Chondrocyte (in vitro differentiated cells): ENCODE measurements around the gene ACOXL. TPM values are rescaled to one million over a fixed set of nuclear protein-coding genes. Genes with fewer than 3 reads are reported as not detected.

Experiments
- DNase-seq: peaks from one replicate; pipeline ENCODE4 v3.0.0; 2021; ENCODE audit warnings: mixed read lengths, low spot score
- H3K27ac Mint-ChIP-seq: one replicate; pipeline ENCODE4 v1.8.0; 2021; ENCODE audit warnings: mild to moderate bottlenecking, moderate library complexity, mixed read lengths; ENCODE audit not compliant: unreplicated experiment
- H3K27me3 Mint-ChIP-seq: 2 replicates; pipeline ENCODE4 v1.8.0; 2021; ENCODE audit warnings: low read depth, mixed read lengths
- H3K36me3 Mint-ChIP-seq: 2 replicates; pipeline ENCODE4 v1.8.0; 2021; ENCODE audit warnings: low read depth, mixed read lengths
- H3K4me1 Mint-ChIP-seq: 2 replicates; pipeline ENCODE4 v1.8.0; 2021; ENCODE audit warnings: low read depth, mild to moderate bottlenecking, mixed read lengths
- H3K4me3 Mint-ChIP-seq: one replicate; pipeline ENCODE4 v1.8.0; 2021; ENCODE audit warnings: mild to moderate bottlenecking, moderate library complexity, mixed read lengths; ENCODE audit not compliant: unreplicated experiment
- H3K9me3 Mint-ChIP-seq: 2 replicates; pipeline ENCODE4 v1.8.0; 2021; ENCODE audit warnings: low read depth, mixed read lengths
- CTCF ChIP-seq: fragments of 200-600 bp; sonication (generic); IDR thresholded peaks from 2 replicates; pipeline ENCODE4 v1.5.0; 2021; ENCODE audit warnings: antibody characterized with exemption, mild to moderate bottlenecking, moderate library complexity
- total RNA-seq: library from RNA; stranded (reverse); gene quantifications from 3 replicates; pipeline ENCODE4 v1.2.1, GENCODE V29; 2021

The ACOXL gene
- total RNA-seq, 1 donor from 2014 or later = not detected

- Mint-ChIP-seq H3K27me3 (peaks cover 50% of the 10 kb centered on the region), H3K4me1 (no peaks in the 10 kb centered on the region), H3K4me3 (no peak overlapping the region), H3K27ac (no peak overlapping the region), H3K9me3 (no peaks in the 10 kb centered on the region), H3K36me3 (peaks cover 4% of the 10 kb centered on the region)
- DNase-seq = no peak
- no peak for TF ChIP-seq CTCF
These were observed 6.5 kb upstream of the ACOXL start for GRCh38 chr2:110725859-110726258.

GRCh38 chr2:110726285-110726684, 6.1 kb upstream of the ACOXL start:
- Mint-ChIP-seq H3K9me3 (peaks cover 1% of the 10 kb centered on the region), H3K4me1 (no peaks in the 10 kb centered on the region), H3K36me3 (peaks cover 8% of the 10 kb centered on the region), H3K4me3 (no peak overlapping the region), H3K27me3 (peaks cover 52% of the 10 kb centered on the region), H3K27ac (no peak overlapping the region)
- no peak for TF ChIP-seq CTCF
- DNase-seq = no peak

- Mint-ChIP-seq H3K4me1 (peaks cover 10% of the 10 kb centered on the region), H3K9me3 (peaks cover 7% of the 10 kb centered on the region), H3K36me3 (peaks cover 12% of the 10 kb centered on the region), H3K27ac (no peak overlapping the region), H3K4me3 (no peak overlapping the region), H3K27me3 (peaks cover 59% of the 10 kb centered on the region)
- no peak for DNase-seq
- no peak for TF ChIP-seq CTCF
These were observed 4.5 kb upstream of the ACOXL start for GRCh38 chr2:110727923-110728322.

GRCh38 chr2:110729106-110729505, 3.3 kb upstream of the ACOXL start:
- no peak overlapping the region for H3K27ac Mint-ChIP-seq
- no peak overlapping the region for H3K4me3 Mint-ChIP-seq
- H3K27me3 Mint-ChIP-seq = peaks cover 62% of the 10 kb centered on the region

GRCh38 chr2:110731064-110731463, 1.3 kb upstream of the ACOXL start:
- H3K36me3 Mint-ChIP-seq = peaks cover 12% of the 10 kb centered on the region
- H3K9me3 Mint-ChIP-seq = peaks cover 7% of the 10 kb centered on the region
- H3K27ac Mint-ChIP-seq = no peak overlapping the region
- peaks cover 68% of the 10 kb centered on the region for H3K27me3 Mint-ChIP-seq
- no peak for TF ChIP-seq CTCF
- peaks cover 16% of the 10 kb centered on the region for H3K4me1 Mint-ChIP-seq
- no peak overlapping the region for H3K4me3 Mint-ChIP-seq
- DNase-seq = no peak

More at GRCh38 chr2:110729106-110729505, 3.3 kb upstream of the ACOXL start:
- no peak for DNase-seq
- no peak for TF ChIP-seq CTCF
- peaks cover 7% of the 10 kb centered on the region for H3K9me3 Mint-ChIP-seq
- peaks cover 16% of the 10 kb centered on the region for H3K4me1 Mint-ChIP-seq
- H3K36me3 Mint-ChIP-seq = peaks cover 12% of the 10 kb centered on the region
